HepG2 (cell line): ENCODE measurements around the gene LMOD1. TPM values are rescaled to one million over a fixed set of nuclear protein-coding genes. Genes with fewer than 3 reads are reported as not detected.

Source experiments
- ATF2 ChIP-seq: sonication (generic); formaldehyde crosslinking; IDR thresholded peaks from 2 replicates; pipeline ENCODE4 v1.4.0; 2020; ENCODE audit warnings: missing genetic modification reagents
- ESRRA ChIP-seq: sonication (generic); formaldehyde crosslinking; IDR thresholded peaks from 2 replicates; pipeline ENCODE4 v1.5.1; 2020; ENCODE audit warnings: mild to moderate bottlenecking, low read depth, missing genetic modification reagents
- FOXK2 ChIP-seq: fragments of 450-650 bp; IDR thresholded peaks from 2 replicates; pipeline ENCODE4 v1.6.1; 2016
- HDAC2 ChIP-seq: sonication (generic); formaldehyde crosslinking; IDR thresholded peaks from 2 replicates; pipeline ENCODE4 v1.4.0; 2020; ENCODE audit warnings: missing genetic modification reagents
- HNRNPUL1 ChIP-seq: fragments of 200-400 bp; formaldehyde crosslinking; IDR thresholded peaks from 2 replicates; pipeline ENCODE4 v1.6.1; 2017; ENCODE audit warnings: low read depth, mild to moderate bottlenecking, low read length, moderate library complexity
- ISL2 ChIP-seq: sonication (generic); formaldehyde crosslinking; IDR thresholded peaks from 2 replicates; pipeline ENCODE4 v1.5.0; 2020; ENCODE audit warnings: missing genetic modification reagents
- MLXIP ChIP-seq: sonication (generic); formaldehyde crosslinking; IDR thresholded peaks from 2 replicates; pipeline ENCODE4 v1.9.0; 2021; ENCODE audit warnings: missing genetic modification reagents, borderline replicate concordance
- NFRKB ChIP-seq: fragments of 450-650 bp; IDR thresholded peaks from 2 replicates; pipeline ENCODE4 v1.6.1; 2017
- NR0B2 ChIP-seq: sonication (generic); formaldehyde crosslinking; IDR thresholded peaks from 2 replicates; pipeline ENCODE4 v1.4.0; 2020; ENCODE audit warnings: mild to moderate bottlenecking, missing genetic modification reagents
- PHF21A ChIP-seq: sonication (generic); formaldehyde crosslinking; IDR thresholded peaks from 2 replicates; pipeline ENCODE4 v1.5.0; 2020; ENCODE audit warnings: mild to moderate bottlenecking, missing genetic modification reagents
- STAT5B ChIP-seq: sonication (generic); formaldehyde crosslinking; IDR thresholded peaks from 2 replicates; pipeline ENCODE4 v1.4.0; 2020; ENCODE audit warnings: missing genetic modification reagents
- TIGD3 ChIP-seq: sonication (generic); formaldehyde crosslinking; IDR thresholded peaks from 2 replicates; pipeline ENCODE4 v1.5.1; 2020; ENCODE audit warnings: mild to moderate bottlenecking, missing genetic modification reagents, borderline replicate concordance
- TOE1 ChIP-seq: sonication (generic); formaldehyde crosslinking; IDR thresholded peaks from 2 replicates; pipeline ENCODE4 v1.4.0; 2020; ENCODE audit warnings: mild to moderate bottlenecking, missing genetic modification reagents
- ZFP41 ChIP-seq: sonication (generic); formaldehyde crosslinking; IDR thresholded peaks from 2 replicates; pipeline ENCODE4 v1.4.0; 2020; ENCODE audit warnings: mild to moderate bottlenecking, missing genetic modification reagents, borderline replicate concordance
- ZNF143 ChIP-seq: sonication (generic); formaldehyde crosslinking; IDR thresholded peaks from 2 replicates; pipeline ENCODE4 v1.4.0; 2020; ENCODE audit warnings: missing genetic modification reagents
- ZNF180 ChIP-seq: sonication (generic); formaldehyde crosslinking; IDR thresholded peaks from 2 replicates; pipeline ENCODE4 v1.4.0; 2020; ENCODE audit warnings: low read depth, missing genetic modification reagents, borderline replicate concordance
- ZNF276 ChIP-seq: sonication (generic); formaldehyde crosslinking; IDR thresholded peaks from 2 replicates; pipeline ENCODE4 v1.4.0; 2020; ENCODE audit warnings: mild to moderate bottlenecking, low read depth, missing genetic modification reagents
- ZNF513 ChIP-seq: sonication (generic); formaldehyde crosslinking; conservative IDR thresholded peaks from 2 replicates; pipeline ENCODE4 v1.5.0; 2020; ENCODE audit warnings: missing genetic modification reagents
- ZNF576 ChIP-seq: sonication (generic); formaldehyde crosslinking; IDR thresholded peaks from 2 replicates; pipeline ENCODE4 v1.4.0; 2020; ENCODE audit warnings: mild to moderate bottlenecking, missing genetic modification reagents
- ZNF768 ChIP-seq: sonication (generic); formaldehyde crosslinking; IDR thresholded peaks from 2 replicates; pipeline ENCODE4 v1.4.0; 2020; ENCODE audit warnings: missing genetic modification reagents
- polyA plus RNA-seq, 8 experiments: library from polyadenylated mRNA; depleted of rRNA in 3 of 8; stranded (reverse) in 7 of 8; unstranded in 1 of 8; fragments of >200 nt; fragmentation: Illumina TruSeq in 4 of 8; extraction: Trizol in 4 of 8; gene quantifications; 2 replicates each; pipeline versions ENCODE4 v1.2.1 to v1.2.3, GENCODE V29; 2011 to 2016; ENCODE audit warnings: low read depth in 4 of 8, missing spikeins in 1 of 8, mixed read lengths in 1 of 8; ENCODE audit not compliant: insufficient read depth in 1 of 8
- total RNA-seq, 5 experiments: library from RNA; depleted of rRNA; stranded (reverse); fragments of >200 nt; fragmentation: Illumina TruSeq; extraction: Trizol; gene quantifications; 2 replicates each; pipeline ENCODE4 v1.2.3, GENCODE V29; 2016; ENCODE audit warnings: low read depth in 1 of 5

Gene LMOD1
- total and polyA plus RNA-seq, 2 of the 13 experiments (the other 11 are each of a cell fraction or from before 2014, with no cell fraction given), result not detected

- TF ChIP-seq ZNF576 (no peak), ZNF276 (CRISPR knock-in tag) (no peak), ESRRA (no peak), MLXIP (CRISPR knock-in tag) (no peak), ATF2 (CRISPR knock-in tag) (no peak; the same call in 1 of the 2 replicates), TIGD3 (CRISPR knock-in tag) (no peak), ZNF768 (CRISPR knock-in tag) (no peak), PHF21A (CRISPR knock-in tag) (peak; percentile 67; the same call in 1 of the 2 replicates), NFRKB (no peak), ZNF513 (CRISPR knock-in tag) (no peak), NR0B2 (CRISPR knock-in tag) (no peak), ZNF180 (CRISPR knock-in tag) (no peak), ZNF143 (no peak), FOXK2 (no peak), ZFP41 (CRISPR knock-in tag) (no peak), HNRNPUL1 (no peak), STAT5B (CRISPR knock-in tag) (no peak), HDAC2 (CRISPR knock-in tag) (no peak; the same call in 1 of the 2 replicates), TOE1 (no peak), ISL2 (CRISPR knock-in tag) (peak; percentile 17; the same call in 1 of the 2 replicates)
Observed at GRCh38 chr1:201941420-201942128, 4.8 kb downstream of the LMOD1 start (continued).
